Inflammatory macrophage treated with lipopolysaccharide for 4 hours (primary cell): ENCODE results near the gene WDR19.
A peak's percentile ranks its signal among the peaks of the same experiment; 100 is the strongest.
"Not testable (repeated sequence)": the region's sequence is repeated elsewhere in the genome, so short reads cannot be mapped to it uniquely, and the experiment has no call there.

Experiments
- DNase-seq: peaks from one replicate; pipeline ENCODE4 v3.0.0-alpha.2; 2020

WDR19 gene

GRCh38 chr4:39181905-39182638 is at the start of gene WDR19:
TSS of gene WDR19 (plus strand) at chr4:39182529. CDS start at chr4:39182558, 29 bp downstream.
- peak; percentile 100 for DNase-seq

GRCh38 chr4:39133623-39134022 is 48.7 kb upstream of the WDR19 start:
- no peak for DNase-seq

- DNase-seq = no peak
Observed at GRCh38 chr4:39134683-39135306, 47.5 kb upstream of the WDR19 start.

GRCh38 chr4:39138227-39138626 is 44.1 kb upstream of the WDR19 start:
- DNase-seq = not testable (repeated sequence)

- DNase-seq = no peak
Observed at GRCh38 chr4:39146211-39146610, 36.1 kb upstream of the WDR19 start.

GRCh38 chr4:39154009-39154408 is 28.3 kb upstream of the WDR19 start:
- no peak for DNase-seq

- no peak for DNase-seq
Observed at GRCh38 chr4:39157520-39157919, 24.8 kb upstream of the WDR19 start.

- no peak for DNase-seq
Observed at GRCh38 chr4:39166177-39166576, 16.2 kb upstream of the WDR19 start.

- DNase-seq = no peak
Observed at GRCh38 chr4:39166669-39167068, 15.7 kb upstream of the WDR19 start.

GRCh38 chr4:39169426-39169825 is 12.9 kb upstream of the WDR19 start:
- no peak for DNase-seq

GRCh38 chr4:39170301-39170700 is 12.0 kb upstream of the WDR19 start:
- peak; percentile 51 for DNase-seq

GRCh38 chr4:39178706-39179105 is 3.6 kb upstream of the WDR19 start:
- DNase-seq = peak; percentile 5

- DNase-seq = no peak
Observed at GRCh38 chr4:39179681-39180080, 2.6 kb upstream of the WDR19 start.

GRCh38 chr4:39180629-39181028 is 1.7 kb upstream of the WDR19 start:
- not testable (repeated sequence) for DNase-seq

GRCh38 chr4:39181520-39181904 is 817 bp upstream of the WDR19 start:
- no peak for DNase-seq

GRCh38 chr4:39201963-39202362 is 19.6 kb downstream of the WDR19 start:
- no peak for DNase-seq

GRCh38 chr4:39204543-39204942 is 22.2 kb downstream of the WDR19 start:
- DNase-seq = no peak

GRCh38 chr4:39205000-39205399 is 22.7 kb downstream of the WDR19 start:
- no peak for DNase-seq

- no peak for DNase-seq
Observed at GRCh38 chr4:39205476-39205875, 23.1 kb downstream of the WDR19 start.

GRCh38 chr4:39227906-39228305 is 45.6 kb downstream of the WDR19 start:
- no peak for DNase-seq

GRCh38 chr4:39228377-39228776 is 46.0 kb downstream of the WDR19 start:
- no peak for DNase-seq

GRCh38 chr4:39230462-39230861 is 48.1 kb downstream of the WDR19 start:
- no peak for DNase-seq

- no peak for DNase-seq
Observed at GRCh38 chr4:39231660-39232059, 49.3 kb downstream of the WDR19 start.

- DNase-seq = no peak
Observed at GRCh38 chr4:39232100-39232499, 49.8 kb downstream of the WDR19 start.

- DNase-seq = no peak
Observed at GRCh38 chr4:39233114-39233513, 50.8 kb downstream of the WDR19 start.
